Caco-2 (cell line): Measurements from ENCODE around the gene SLC39A11. TPM values are rescaled to one million over a fixed set of nuclear protein-coding genes. Genes with fewer than 3 reads are reported as not detected.

Source experiments
- BruUV-seq: library from RNA; stranded (reverse); fragments of 400-500 nt; replicated peaks from 2 replicates; lab custom pipeline; 2021; lab: Mats Ljungman, UMichigan
- CTCF ChIA-PET: fragments of 300-600 bp; sonication (Branson Sonifier 250); formaldehyde crosslinking; loops from one replicate; lab custom pipeline; 2022; ENCODE audit warnings: antibody characterized with exemption; lab: Charles Lee
- POLR2A ChIA-PET: fragments of 300-600 bp; sonication (Branson Sonifier 250); formaldehyde crosslinking; loops from one replicate; lab custom pipeline; 2022; ENCODE audit warnings: antibody characterized with exemption; lab: Charles Lee
- DNase-seq, 2 experiments: peaks; one replicate each; pipeline versions ENCODE4 v3.0.0 to v3.0.0-alpha.2; 2020 to 2022
- H3K27me3 ChIP-seq: replicated peaks from 2 replicates; pipeline ENCODE4 v1.6.0; 2011; ENCODE audit warnings: low read length; ENCODE audit not compliant: control insufficient read depth, insufficient read depth
- H3K36me3 ChIP-seq: 2 replicates; pipeline ENCODE4 v1.5.1; 2011; ENCODE audit warnings: low read length; ENCODE audit not compliant: control insufficient read depth, insufficient read depth
- H3K4me1 ChIP-seq: fragments of 250-450 bp; sonication (Bioruptor Pico); 2 replicates; pipeline ENCODE4 v1.5.1; 2020; ENCODE audit warnings: mild to moderate bottlenecking
- H3K4me3 ChIP-seq: 2 replicates; pipeline ENCODE4 v1.5.1; 2011; ENCODE audit warnings: low read depth, mild to moderate bottlenecking, control low read depth, low read length
- H3K9me3 ChIP-seq: fragments of 250-450 bp; sonication (Bioruptor Pico); 2 replicates; pipeline ENCODE4 v1.5.1; 2020; ENCODE audit warnings: mild to moderate bottlenecking, moderate library complexity
- H3K27ac Mint-ChIP-seq: one replicate; pipeline ENCODE4 v1.8.0; 2022; ENCODE audit warnings: mixed read lengths; ENCODE audit not compliant: unreplicated experiment
- H3K27me3 Mint-ChIP-seq: one replicate; pipeline ENCODE4 v1.8.0; 2022; ENCODE audit warnings: mixed read lengths; ENCODE audit not compliant: insufficient read depth, unreplicated experiment
- H3K36me3 Mint-ChIP-seq: one replicate; pipeline ENCODE4 v1.8.0; 2022; ENCODE audit warnings: mild to moderate bottlenecking, mixed read lengths; ENCODE audit not compliant: insufficient read depth, unreplicated experiment
- H3K4me1 Mint-ChIP-seq: one replicate; pipeline ENCODE4 v1.8.0; 2022; ENCODE audit warnings: low read depth, mixed read lengths; ENCODE audit not compliant: unreplicated experiment
- H3K4me3 Mint-ChIP-seq: one replicate; pipeline ENCODE4 v1.8.0; 2022; ENCODE audit warnings: mild to moderate bottlenecking, moderate library complexity, mixed read lengths; ENCODE audit not compliant: unreplicated experiment
- H3K9me3 Mint-ChIP-seq: one replicate; pipeline ENCODE4 v1.8.0; 2022; ENCODE audit warnings: mixed read lengths; ENCODE audit not compliant: unreplicated experiment
- CTCF ChIP-seq, 2 experiments: fragments of 200-600 bp in 1 of 2; IDR thresholded peaks; 1 replicate in 1 of 2; 2 replicates in 1 of 2; pipeline versions ENCODE4 v1.5.1 to v1.8.0; 2011 to 2022; ENCODE audit warnings: antibody characterized with exemption in 1 of 2, control low read depth in 1 of 2, inconsistent platforms in 1 of 2, low read depth in 1 of 2, low read length in 1 of 2, mild to moderate bottlenecking in 1 of 2, moderate library complexity in 1 of 2; ENCODE audit not compliant: insufficient read depth in 1 of 2, severe bottlenecking in 1 of 2, unreplicated experiment in 1 of 2
- intact Hi-C: fragments of 100-400 bp; cut with micrococcal nuclease; formaldehyde crosslinking; loops from one replicate; pipeline ENCODE4 v1.10.0; 2022; ENCODE audit not compliant: unreplicated experiment
- total RNA-seq: library from RNA; stranded (reverse); gene quantifications from 2 replicates; pipeline ENCODE4 v1.2.3, GENCODE V29; 2022

The SLC39A11 gene
- total RNA-seq, 1 experiment from 2014 or later = 26.4 TPM

- ChIA-PET CTCF (no interaction called here), POLR2A (interaction anchor here (1.5 kb wide), 1 partner anchor 20 kb away, joined by 5 read pairs; no protein-coding TSS in a partner anchor)
- H3K4me3 ChIP-seq = no peak overlapping the region
- no peak for TF ChIP-seq CTCF (IDR thresholded peaks at IDR 0.05; ENCODE audit: insufficient read depth in 1 of 2, low read depth in 1 of 2, low read length in 1 of 2, severe bottlenecking in 1 of 2, unreplicated experiment in 1 of 2)
- H3K27ac Mint-ChIP-seq = peak overlapping the region; percentile 35
- intact Hi-C loops = no loop called here
- peaks cover 3% of the 10 kb centered on the region for H3K9me3 Mint-ChIP-seq
- no peaks in the 10 kb centered on the region for H3K27me3 Mint-ChIP-seq
- H3K27me3 ChIP-seq = no peaks in the 10 kb centered on the region
- H3K4me1 ChIP-seq = peaks cover 46% of the 10 kb centered on the region
- H3K4me1 Mint-ChIP-seq = peaks cover 39% of the 10 kb centered on the region
- H3K4me3 Mint-ChIP-seq = no peak overlapping the region
- no peaks in the 10 kb centered on the region for H3K9me3 ChIP-seq
- 0 out of 2 replicates have a peak, but pooled peaks cover 2% of the 10 kb centered on the region for H3K36me3 ChIP-seq
- no TSS peak for BruUV-seq
- DNase-seq = no peak
- H3K36me3 Mint-ChIP-seq = no peaks in the 10 kb centered on the region
Measured at GRCh38 chr17:72613396-72613795, 479.1 kb downstream of the SLC39A11 start.

DNA sequence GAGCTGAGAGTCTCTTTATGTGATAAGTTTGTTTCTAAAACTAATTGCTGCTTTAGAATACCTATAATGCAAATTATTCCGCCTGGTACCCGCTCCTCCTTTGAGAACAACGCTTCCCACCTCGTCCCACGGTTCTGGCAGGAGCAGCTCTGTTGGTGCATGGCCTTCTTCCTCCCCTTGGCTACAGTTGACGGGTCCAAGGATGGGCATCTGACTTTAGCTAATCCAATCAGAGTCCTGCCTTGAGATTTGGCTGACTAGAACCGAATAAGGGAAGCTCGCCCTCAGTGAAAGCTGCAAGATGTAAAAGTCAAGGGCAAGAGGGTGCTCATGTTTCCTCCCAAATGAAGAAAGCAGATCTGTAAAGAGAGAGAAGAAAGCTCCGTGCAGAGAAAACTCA, 481.3 kb downstream of the SLC39A11 start:
- Histone ChIP-seq H3K27me3 (no peaks in the 10 kb centered on the region), H3K4me3 (no peak overlapping the region), H3K9me3 (peaks cover 6% of the 10 kb centered on the region; the same call in 1 of the 2 replicates), H3K36me3 (0 out of 2 replicates have a peak, but pooled peaks cover 2% of the 10 kb centered on the region), H3K4me1 (peaks cover 27% of the 10 kb centered on the region)
- Mint-ChIP-seq H3K4me1 (peaks cover 22% of the 10 kb centered on the region), H3K36me3 (no peaks in the 10 kb centered on the region), H3K9me3 (peaks cover 20% of the 10 kb centered on the region), H3K4me3 (no peak overlapping the region), H3K27ac (no peak overlapping the region), H3K27me3 (no peaks in the 10 kb centered on the region)
- ChIA-PET POLR2A (no interaction called here), CTCF (no interaction called here)
- no peak for TF ChIP-seq CTCF (IDR thresholded peaks at IDR 0.05; ENCODE audit: insufficient read depth in 1 of 2, low read depth in 1 of 2, low read length in 1 of 2, severe bottlenecking in 1 of 2, unreplicated experiment in 1 of 2)
- BruUV-seq = no TSS peak
- no peak for DNase-seq
- intact Hi-C loops = no loop called here

GRCh38 chr17:72609501-72609900, 483.0 kb downstream of the SLC39A11 start:
- Mint-ChIP-seq H3K4me3 (no peak overlapping the region), H3K9me3 (peaks cover 20% of the 10 kb centered on the region), H3K36me3 (no peaks in the 10 kb centered on the region), H3K27me3 (no peaks in the 10 kb centered on the region), H3K4me1 (peaks cover 9% of the 10 kb centered on the region), H3K27ac (no peak overlapping the region)
- ChIA-PET CTCF (no interaction called here), POLR2A (no interaction called here)
- H3K36me3 ChIP-seq = no peaks in the 10 kb centered on the region
- no peaks in the 10 kb centered on the region for H3K27me3 ChIP-seq
- DNase-seq = no peak
- intact Hi-C loops = no loop called here
- no TSS peak for BruUV-seq
- no peak for TF ChIP-seq CTCF (IDR thresholded peaks at IDR 0.05; ENCODE audit: insufficient read depth in 1 of 2, low read depth in 1 of 2, low read length in 1 of 2, severe bottlenecking in 1 of 2, unreplicated experiment in 1 of 2)
- peaks cover 16% of the 10 kb centered on the region for H3K4me1 ChIP-seq
- H3K9me3 ChIP-seq = peaks cover 6% of the 10 kb centered on the region; the same call in 1 of the 2 replicates
- no peak overlapping the region for H3K4me3 ChIP-seq
